WTC11 (cell line): ENCODE results near the gene HINFP. TPM values are rescaled to one million over a fixed set of nuclear protein-coding genes. Genes with fewer than 3 reads are reported as not detected.

ENCODE experiments used
- ATAC-seq: fragments of 200-7000 bp; cut with Tn5 transposase; 2 replicates; pipeline ENCODE4 v1.10.0; 2021; ENCODE audit warnings: mild to moderate bottlenecking, moderate library complexity
- CTCF ChIA-PET: fragments of 300-600 bp; sonication (Branson Sonifier 250); formaldehyde crosslinking; loops from one replicate; lab custom pipeline; 2021; ENCODE audit warnings: antibody characterized with exemption; lab: Charles Lee
- POLR2A ChIA-PET: fragments of 350-600 bp; sonication (Branson Sonifier 250); formaldehyde crosslinking; loops from one replicate; lab custom pipeline; 2021; ENCODE audit warnings: antibody characterized with exemption; lab: Charles Lee
- DNase-seq: peaks from one replicate; pipeline ENCODE4 v3.0.0; 2021; ENCODE audit warnings: low spot score
- H3K27ac Mint-ChIP-seq: 2 replicates; pipeline ENCODE4 v1.8.0; 2021; ENCODE audit warnings: mixed read lengths
- H3K27me3 Mint-ChIP-seq: 2 replicates; pipeline ENCODE4 v1.8.0; 2021; ENCODE audit warnings: low read depth, mild to moderate bottlenecking, moderate library complexity, mixed read lengths
- H3K36me3 Mint-ChIP-seq: 2 replicates; pipeline ENCODE4 v1.8.0; 2021; ENCODE audit warnings: mixed read lengths
- H3K4me1 Mint-ChIP-seq: 2 replicates; pipeline ENCODE4 v1.8.0; 2022; ENCODE audit warnings: mixed read lengths
- H3K4me3 Mint-ChIP-seq: 2 replicates; pipeline ENCODE4 v1.8.0; 2021; ENCODE audit warnings: mild to moderate bottlenecking, moderate library complexity, mixed read lengths
- H3K9me3 Mint-ChIP-seq: 2 replicates; pipeline ENCODE4 v1.8.0; 2021; ENCODE audit warnings: mixed read lengths
- AFF4 ChIP-seq: sonication (generic); formaldehyde crosslinking; IDR thresholded peaks from 2 replicates; pipeline ENCODE4 v1.8.1; 2023; ENCODE audit warnings: mild to moderate bottlenecking, missing genetic modification reagents, borderline replicate concordance
- AR ChIP-seq: fragments of 250-450 bp; sonication (Bioruptor Pico); IDR thresholded peaks from 2 replicates; pipeline ENCODE4 v1.9.0; 2021; ENCODE audit warnings: mild to moderate bottlenecking
- CBFB ChIP-seq: sonication (generic); formaldehyde crosslinking; IDR thresholded peaks from 2 replicates; pipeline ENCODE4 v1.8.1; 2022; ENCODE audit warnings: mild to moderate bottlenecking, low read depth, missing genetic modification reagents
- E2F5 ChIP-seq: sonication (generic); formaldehyde crosslinking; IDR thresholded peaks from 2 replicates; pipeline ENCODE4 v1.8.1; 2022; ENCODE audit warnings: mild to moderate bottlenecking, moderate library complexity, missing genetic modification reagents
- FOXK1 ChIP-seq: sonication (generic); formaldehyde crosslinking; IDR thresholded peaks from 2 replicates; pipeline ENCODE4 v1.8.0; 2022; ENCODE audit warnings: mild to moderate bottlenecking, moderate library complexity, missing genetic modification reagents
- FOXP4 ChIP-seq: sonication (generic); formaldehyde crosslinking; IDR thresholded peaks from 2 replicates; pipeline ENCODE4 v1.8.0; 2022; ENCODE audit warnings: mild to moderate bottlenecking, missing genetic modification reagents
- GRHL2 ChIP-seq: fragments of 250-450 bp; sonication (Bioruptor Pico); IDR thresholded peaks from 2 replicates; pipeline ENCODE4 v1.8.0; 2022; ENCODE audit warnings: mild to moderate bottlenecking, moderate library complexity; ENCODE audit not compliant: insufficient replicate concordance, severe bottlenecking
- MAX ChIP-seq: sonication (generic); formaldehyde crosslinking; IDR thresholded peaks from 2 replicates; pipeline ENCODE4 v1.8.0; 2022; ENCODE audit warnings: mild to moderate bottlenecking, missing genetic modification reagents
- MXD4 ChIP-seq: fragments of 250-450 bp; sonication (Bioruptor Pico); IDR thresholded peaks from 2 replicates; pipeline ENCODE4 v1.8.0; 2021; ENCODE audit warnings: mild to moderate bottlenecking, moderate library complexity, borderline replicate concordance
- SOX15 ChIP-seq: fragments of 250-450 bp; sonication (Bioruptor Pico); IDR thresholded peaks from 2 replicates; pipeline ENCODE4 v1.9.0; 2021; ENCODE audit warnings: mild to moderate bottlenecking
- TCF7 ChIP-seq: sonication (generic); formaldehyde crosslinking; IDR thresholded peaks from 2 replicates; pipeline ENCODE4 v1.8.0; 2022; ENCODE audit warnings: mild to moderate bottlenecking, low read depth, missing genetic modification reagents, moderate library complexity
- USF2 ChIP-seq: sonication (generic); formaldehyde crosslinking; IDR thresholded peaks from 2 replicates; pipeline ENCODE4 v1.8.1; 2023; ENCODE audit warnings: mild to moderate bottlenecking, missing genetic modification reagents, moderate library complexity
- ZBTB43 ChIP-seq: sonication (generic); formaldehyde crosslinking; IDR thresholded peaks from 2 replicates; pipeline ENCODE4 v1.8.1; 2023; ENCODE audit warnings: mild to moderate bottlenecking, missing genetic modification reagents
- ZNF232 ChIP-seq: sonication (generic); formaldehyde crosslinking; IDR thresholded peaks from 2 replicates; pipeline ENCODE4 v1.8.0; 2022; ENCODE audit warnings: mild to moderate bottlenecking, missing genetic modification reagents
- ZNF263 ChIP-seq: sonication (generic); formaldehyde crosslinking; IDR thresholded peaks from 2 replicates; pipeline ENCODE4 v1.8.1; 2022; ENCODE audit warnings: low read depth, mild to moderate bottlenecking, moderate library complexity, missing genetic modification reagents
- ZNF396 ChIP-seq: fragments of 250-450 bp; sonication (Bioruptor Pico); IDR thresholded peaks from 2 replicates; pipeline ENCODE4 v1.8.0; 2021; ENCODE audit warnings: mild to moderate bottlenecking, moderate library complexity, borderline replicate concordance
- ZNF423 ChIP-seq: fragments of 250-450 bp; sonication (Bioruptor Pico); IDR thresholded peaks from 2 replicates; pipeline ENCODE4 v2.1.2; 2022; ENCODE audit warnings: mild to moderate bottlenecking, moderate library complexity
- ZSCAN18 ChIP-seq: fragments of 250-450 bp; sonication (Bioruptor Pico); IDR thresholded peaks from 2 replicates; pipeline ENCODE4 v2.1.2; 2022; ENCODE audit warnings: mild to moderate bottlenecking, moderate library complexity
- total RNA-seq: library from RNA; stranded (reverse); gene quantifications from 3 replicates; pipeline ENCODE4 v1.2.3, GENCODE V29; 2021

HINFP gene
- total RNA-seq, 1 experiment from 2014 or later = 35.4 TPM

GRCh38 chr11:119178166-119178680 is 56.8 kb downstream of the HINFP start (continued):
- no peak for TF ChIP-seq E2F5 (CRISPR knock-in tag)

- H3K27ac Mint-ChIP-seq = no peak overlapping the region
- H3K9me3 Mint-ChIP-seq = no peaks in the 10 kb centered on the region
- ATAC-seq (no peak), DNase-seq (no peak)
- H3K4me3 Mint-ChIP-seq = no peak overlapping the region
- CTCF ChIA-PET = interaction anchor here (0.8 kb wide), 1 partner anchor 35 kb away, joined by 3 read pairs; no protein-coding TSS in a partner anchor
- TF ChIP-seq CBFB (CRISPR knock-in tag) (no peak), USF2 (CRISPR knock-in tag) (no peak), GRHL2 (no peak), ZSCAN18 (no peak), FOXK1 (CRISPR knock-in tag) (no peak), ZNF232 (CRISPR knock-in tag) (no peak), ZNF396 (CRISPR knock-in tag) (no peak), ZBTB43 (CRISPR knock-in tag) (no peak), AFF4 (CRISPR knock-in tag) (no peak), SOX15 (CRISPR knock-in tag) (no peak), MAX (CRISPR knock-in tag) (no peak), MXD4 (CRISPR knock-in tag) (no peak), TCF7 (CRISPR knock-in tag) (no peak), FOXP4 (CRISPR knock-in tag) (no peak), ZNF263 (CRISPR knock-in tag) (no peak), AR (no peak), ZNF423 (CRISPR knock-in tag) (no peak)
- H3K4me1 Mint-ChIP-seq = no peaks in the 10 kb centered on the region
- POLR2A ChIA-PET = no interaction called here
- H3K27me3 Mint-ChIP-seq = no peaks in the 10 kb centered on the region
- peaks cover 6% of the 10 kb centered on the region; the same call in 1 of the 2 replicates for H3K36me3 Mint-ChIP-seq
Measured at GRCh38 chr11:119179342-119179741, 58.0 kb downstream of the HINFP start.
